HG03378 (cell line): ENCODE results near the gene SH3RF3.

Experiments used
- ATAC-seq: cut with Tn5 transposase; IDR thresholded peaks from one replicate; pipeline ENCODE4 v1.9.1; 2021; ENCODE audit warnings: mild to moderate bottlenecking, moderate library complexity; ENCODE audit not compliant: unreplicated experiment

The SH3RF3 gene

GRCh38 chr2:109442715-109443319, 313.8 kb downstream of the SH3RF3 start:
- ATAC-seq = no peak

GRCh38 chr2:109444916-109445315, 315.9 kb downstream of the SH3RF3 start:
- ATAC-seq = no peak

GRCh38 chr2:109446278-109447131, 317.5 kb downstream of the SH3RF3 start:
- no peak for ATAC-seq

- ATAC-seq = no peak
Observed at GRCh38 chr2:109447251-109447661, 318.3 kb downstream of the SH3RF3 start.

GRCh38 chr2:109447776-109448175, 318.8 kb downstream of the SH3RF3 start:
- ATAC-seq = no peak

GRCh38 chr2:109448207-109448606, 319.2 kb downstream of the SH3RF3 start:
- no peak for ATAC-seq

GRCh38 chr2:109448946-109449788, 320.2 kb downstream of the SH3RF3 start:
- ATAC-seq = no peak

- ATAC-seq = no peak
Observed at GRCh38 chr2:109450574-109451273, 321.7 kb downstream of the SH3RF3 start.

GRCh38 chr2:109451671-109452070, 322.7 kb downstream of the SH3RF3 start:
- no peak for ATAC-seq

- ATAC-seq = no peak
Observed at GRCh38 chr2:109452318-109453305, 323.6 kb downstream of the SH3RF3 start.

- ATAC-seq = no peak
Observed at GRCh38 chr2:109453371-109453995, 324.5 kb downstream of the SH3RF3 start.

GRCh38 chr2:109454304-109454703, 325.3 kb downstream of the SH3RF3 start:
- ATAC-seq = no peak

- ATAC-seq = no peak
Observed at GRCh38 chr2:109454765-109455394, 325.9 kb downstream of the SH3RF3 start.

- ATAC-seq = no peak
Observed at GRCh38 chr2:109455731-109456691, 327.0 kb downstream of the SH3RF3 start.

- ATAC-seq = no peak
Observed at GRCh38 chr2:109456776-109457175, 327.8 kb downstream of the SH3RF3 start.

- ATAC-seq = no peak
Observed at GRCh38 chr2:109457366-109457765, 328.4 kb downstream of the SH3RF3 start.

GRCh38 chr2:109457794-109458193, 328.8 kb downstream of the SH3RF3 start:
- no peak for ATAC-seq

- no peak for ATAC-seq
Observed at GRCh38 chr2:109458512-109458911, 329.5 kb downstream of the SH3RF3 start.
